Measurements from ENCODE around the gene LHX3.

Gene LHX3

DNA sequence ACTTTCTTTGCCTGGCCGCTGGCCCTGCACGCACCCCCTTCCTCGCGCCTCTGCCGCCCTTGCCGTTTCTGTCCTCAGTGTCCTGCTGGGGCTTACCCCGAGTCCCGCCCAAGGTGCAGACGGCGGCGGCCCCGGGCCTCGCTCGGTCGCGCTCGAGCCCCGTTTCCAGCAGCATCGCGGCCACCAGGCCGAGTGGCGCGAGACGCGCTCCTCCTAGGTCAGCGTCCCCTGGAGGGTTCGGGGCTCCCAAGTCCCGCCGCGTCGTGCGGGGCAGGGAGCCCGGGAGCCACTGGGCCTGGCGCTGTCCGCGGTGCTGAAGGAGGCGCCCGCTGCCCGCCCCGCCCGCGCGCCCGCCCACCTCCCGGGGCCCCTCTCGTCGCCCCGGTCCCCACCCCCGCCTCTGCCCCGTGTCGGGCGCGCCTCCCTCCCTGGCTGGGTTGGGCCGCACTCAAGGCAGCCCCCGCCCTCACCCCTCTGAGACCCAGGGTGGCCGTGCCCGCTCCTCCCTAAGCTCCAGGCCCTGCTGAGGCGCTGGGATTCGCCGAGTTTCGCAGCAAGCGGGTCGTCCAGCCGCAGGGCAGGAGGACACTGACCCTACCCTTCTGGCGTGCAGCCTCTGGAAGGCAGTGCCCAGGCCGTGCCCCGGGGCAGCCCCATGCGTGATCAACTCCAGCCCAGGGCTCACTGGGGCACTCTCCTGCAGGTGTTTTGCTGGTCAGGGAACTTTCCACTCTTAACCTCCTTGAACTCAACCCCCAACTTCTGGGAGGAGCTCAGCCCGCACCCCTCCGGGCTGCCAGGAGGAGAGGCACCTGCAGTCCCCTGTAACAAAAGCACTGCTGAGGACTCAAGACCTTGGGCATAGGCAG, at the start of gene LHX3:
Gene LHX3, minus strand, starts transcription at position 291 of the 869 bp plus-strand sequence. Its CDS starts 116 bp downstream, at position 175.
- DNase-seq, result no peak

DNA sequence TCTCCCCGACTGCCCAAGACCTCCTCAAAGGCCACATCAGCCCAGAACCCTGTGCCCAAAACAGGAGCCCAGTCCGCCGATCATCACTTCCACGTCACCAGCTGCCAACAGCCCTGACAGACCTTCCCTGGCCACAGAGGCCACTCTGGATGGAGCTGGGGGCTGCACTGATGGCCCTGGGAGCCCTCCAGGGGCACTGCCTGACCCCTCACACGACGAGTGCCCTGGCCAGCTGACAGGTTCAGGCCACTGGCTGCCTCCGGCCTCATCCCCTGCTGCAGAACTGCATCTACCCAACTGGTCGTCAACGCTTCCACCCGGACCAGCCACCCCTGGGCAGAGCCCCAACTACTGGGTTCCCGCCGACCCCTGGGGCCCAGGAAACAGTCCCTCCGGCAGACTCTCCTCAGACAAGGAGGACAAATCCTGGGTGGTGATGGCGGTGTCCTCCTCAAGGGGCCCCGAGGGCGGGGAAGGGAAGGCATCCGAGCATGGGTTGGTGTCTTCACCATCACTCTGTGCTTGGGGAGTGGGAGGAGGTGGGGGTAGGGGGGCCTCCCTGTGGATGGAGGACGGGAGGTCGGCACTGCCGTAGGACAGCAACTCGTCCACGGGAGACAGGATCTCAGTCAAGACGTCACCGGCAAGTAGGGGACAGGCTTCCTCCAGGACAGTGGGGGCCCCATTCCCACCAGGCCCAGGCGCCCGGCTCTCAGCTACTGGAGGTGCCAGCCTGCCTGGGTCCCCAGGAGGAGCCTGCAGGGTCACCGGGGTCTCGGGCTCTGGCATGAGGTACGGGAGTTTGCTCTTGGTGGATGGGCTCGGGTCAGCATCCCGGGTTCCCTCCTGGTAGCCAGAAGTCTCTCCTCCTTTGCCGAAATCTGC, 48.6 kb upstream of the LHX3 start:
- no peak for DNase-seq

DNA sequence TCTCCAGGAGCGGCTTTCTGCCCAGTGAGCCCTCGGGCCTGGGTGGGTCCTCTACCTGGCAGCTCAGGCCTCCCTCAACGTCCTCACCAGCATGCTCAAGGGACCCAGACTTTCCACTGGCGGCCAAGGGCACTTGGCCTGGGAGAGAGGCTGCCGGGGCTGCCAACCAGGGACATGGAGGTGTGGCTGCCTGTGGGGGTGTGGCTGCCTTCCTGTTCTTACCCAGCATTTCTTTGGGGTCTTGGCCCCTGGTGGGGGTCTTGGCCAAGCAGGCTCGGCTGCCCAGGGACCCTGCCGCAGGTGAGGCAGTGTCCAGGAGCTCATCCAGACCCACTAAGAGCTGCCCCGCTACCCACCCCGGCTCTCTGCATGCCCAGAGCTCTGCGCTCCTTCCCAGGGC, 47.9 kb upstream of the LHX3 start:
- DNase-seq, result no peak

DNA sequence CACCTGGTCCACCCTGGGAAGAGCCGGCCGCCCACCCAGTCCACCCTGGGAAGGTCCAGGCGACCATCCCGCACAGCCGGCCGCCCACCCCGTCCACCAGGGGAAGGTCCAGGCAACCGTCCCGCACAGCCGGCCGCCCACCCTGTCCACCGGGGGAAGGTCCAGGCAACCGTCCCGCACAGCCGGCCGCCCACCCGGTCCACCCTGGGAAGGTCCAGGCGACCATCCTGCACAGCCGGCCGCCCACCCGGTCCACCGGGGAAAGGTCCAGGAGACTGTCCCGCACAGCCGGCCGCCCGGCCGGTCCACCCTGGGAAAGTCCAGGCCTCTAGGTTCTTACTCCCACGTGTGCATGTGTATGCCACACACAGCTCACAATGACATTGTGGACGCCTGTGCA, 47.4 kb upstream of the LHX3 start:
- no peak for DNase-seq

DNA sequence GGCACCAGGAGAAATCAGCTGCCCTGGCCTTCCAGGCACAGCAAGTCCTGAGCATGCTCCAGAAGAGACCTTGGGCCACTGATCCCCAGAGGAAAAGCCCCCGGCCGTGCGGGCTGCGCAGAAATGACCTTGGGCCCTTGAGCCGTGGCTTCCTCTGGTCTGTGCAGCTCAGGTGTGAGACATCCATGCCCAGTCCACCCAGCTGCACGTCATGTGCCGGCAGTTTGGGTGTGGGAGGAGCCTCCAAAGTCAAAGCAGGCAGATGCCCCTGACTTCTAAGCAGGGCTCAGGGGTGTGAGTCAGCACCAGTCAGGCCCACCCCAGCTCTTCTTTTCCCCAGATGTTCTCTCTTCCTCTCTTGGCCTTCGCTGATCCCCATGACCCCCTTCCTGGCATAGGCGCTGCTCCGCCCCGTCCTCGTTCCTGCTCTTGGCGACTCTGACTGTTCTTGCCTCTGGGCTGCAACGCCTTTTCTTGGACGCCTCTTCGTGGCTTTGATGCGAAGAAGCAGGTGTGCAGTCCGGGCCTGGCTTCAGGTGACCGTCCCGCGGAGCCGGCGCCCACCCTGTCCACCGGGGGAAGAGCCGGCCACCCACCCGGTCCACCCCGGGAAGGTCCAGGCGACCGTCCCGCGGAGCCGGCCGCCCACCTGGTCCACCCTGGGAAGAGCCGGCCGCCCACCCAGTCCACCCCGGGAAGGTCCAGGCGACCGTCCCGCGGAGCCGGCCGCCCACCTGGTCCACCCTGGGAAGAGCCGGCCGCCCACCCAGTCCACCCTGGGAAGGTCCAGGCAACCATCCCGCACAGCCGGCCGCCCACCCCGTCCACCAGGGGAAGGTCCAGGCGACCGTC, 46.6 kb upstream of the LHX3 start:
- DNase-seq, result no peak

DNA sequence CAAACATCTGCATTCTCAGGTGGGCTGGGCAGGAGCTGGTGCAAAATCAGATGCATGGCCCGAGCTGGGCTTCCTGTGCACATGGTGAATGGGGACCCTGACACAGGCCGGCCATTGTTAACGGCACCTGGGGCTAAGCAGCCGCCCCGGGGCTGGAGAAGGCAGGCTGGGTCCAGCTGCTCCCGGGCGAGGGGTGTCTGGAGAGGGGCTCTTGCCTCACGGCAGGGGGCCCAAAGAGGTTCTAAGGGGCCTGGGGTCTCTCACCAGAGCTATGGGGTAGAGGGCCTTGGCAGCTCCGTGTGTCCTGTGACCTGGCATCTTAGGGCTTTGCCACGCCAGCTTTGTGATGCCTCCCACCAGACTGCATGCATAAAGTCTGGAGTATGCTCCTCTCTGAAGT, 45.7 kb upstream of the LHX3 start:
- no peak for DNase-seq

DNA sequence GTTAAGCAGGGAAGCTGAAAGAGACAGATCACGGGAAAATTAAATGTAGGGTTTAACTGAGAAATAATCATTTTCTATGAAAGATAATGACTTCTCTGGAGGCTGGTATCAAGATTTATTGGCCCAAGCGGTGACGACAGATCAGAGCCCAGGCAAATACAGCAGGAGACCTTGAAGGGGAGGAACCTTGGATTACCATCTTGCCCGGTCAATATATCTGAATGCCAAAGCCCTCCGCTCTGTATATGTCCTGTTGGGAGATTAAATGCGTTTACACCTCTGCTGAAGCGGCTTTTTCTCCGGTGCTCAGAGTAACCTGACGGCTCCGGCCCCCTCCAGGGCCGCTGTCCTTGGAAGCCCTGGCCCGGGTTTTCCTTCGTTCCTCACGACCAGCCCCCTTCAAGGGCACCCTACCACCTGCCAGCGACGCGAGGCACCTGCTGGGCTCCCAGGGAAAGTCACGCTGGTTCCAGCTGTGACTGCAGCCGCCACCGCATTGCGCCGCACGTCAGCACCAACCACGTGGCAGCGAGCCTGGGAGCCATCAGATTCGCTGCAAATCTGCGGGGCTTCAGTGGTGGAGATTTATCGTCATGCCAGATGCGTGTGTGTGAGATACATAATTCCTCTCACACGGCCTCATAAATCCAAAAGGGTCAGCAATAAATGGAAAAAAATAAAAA, 45.1 kb upstream of the LHX3 start:
- no peak for DNase-seq

DNA sequence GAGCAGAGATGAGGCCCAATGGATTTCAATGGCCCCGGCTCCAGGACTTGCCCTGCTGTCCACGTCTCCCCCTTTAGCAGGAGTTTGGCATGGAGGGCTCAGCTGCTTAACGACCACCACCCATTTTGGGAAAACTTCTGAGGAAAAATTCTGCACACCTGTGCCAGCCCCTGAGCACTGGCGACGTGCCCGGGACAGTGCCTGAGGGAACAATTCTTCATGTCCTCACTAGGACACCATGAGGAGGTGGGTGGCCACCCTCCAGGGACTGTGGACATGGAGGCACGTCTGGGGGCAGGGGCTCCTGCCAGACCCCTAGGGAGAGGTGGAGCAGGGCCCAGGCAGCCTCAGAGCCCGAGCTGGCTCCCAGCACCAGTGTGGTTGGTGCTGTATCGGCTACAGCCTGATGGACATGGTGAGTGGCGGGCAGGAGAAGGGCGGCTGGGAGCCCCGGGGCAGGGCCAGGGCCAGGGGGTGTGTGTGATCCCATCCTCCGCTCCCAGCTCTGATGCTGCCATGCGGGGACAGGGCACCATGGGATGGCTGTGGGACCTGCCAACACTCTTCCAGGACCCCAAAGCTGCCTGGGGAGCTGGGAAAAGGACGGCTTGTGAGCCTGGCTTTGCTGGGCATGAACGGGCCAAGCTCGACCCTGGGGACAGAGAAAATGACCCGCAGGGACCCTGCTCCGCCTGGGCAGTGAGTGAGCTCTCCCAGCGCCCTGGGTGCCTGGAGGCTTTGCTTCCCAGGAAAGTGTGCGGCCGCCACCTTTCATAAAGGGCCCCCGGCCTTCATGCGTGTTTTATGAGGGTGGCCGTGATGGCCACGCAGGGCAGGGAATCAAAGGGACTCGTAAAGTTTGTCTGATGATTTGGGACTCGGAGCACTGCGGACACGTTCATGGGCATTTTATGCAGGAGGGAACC, 44.3 kb upstream of the LHX3 start:
- no peak for DNase-seq

DNA sequence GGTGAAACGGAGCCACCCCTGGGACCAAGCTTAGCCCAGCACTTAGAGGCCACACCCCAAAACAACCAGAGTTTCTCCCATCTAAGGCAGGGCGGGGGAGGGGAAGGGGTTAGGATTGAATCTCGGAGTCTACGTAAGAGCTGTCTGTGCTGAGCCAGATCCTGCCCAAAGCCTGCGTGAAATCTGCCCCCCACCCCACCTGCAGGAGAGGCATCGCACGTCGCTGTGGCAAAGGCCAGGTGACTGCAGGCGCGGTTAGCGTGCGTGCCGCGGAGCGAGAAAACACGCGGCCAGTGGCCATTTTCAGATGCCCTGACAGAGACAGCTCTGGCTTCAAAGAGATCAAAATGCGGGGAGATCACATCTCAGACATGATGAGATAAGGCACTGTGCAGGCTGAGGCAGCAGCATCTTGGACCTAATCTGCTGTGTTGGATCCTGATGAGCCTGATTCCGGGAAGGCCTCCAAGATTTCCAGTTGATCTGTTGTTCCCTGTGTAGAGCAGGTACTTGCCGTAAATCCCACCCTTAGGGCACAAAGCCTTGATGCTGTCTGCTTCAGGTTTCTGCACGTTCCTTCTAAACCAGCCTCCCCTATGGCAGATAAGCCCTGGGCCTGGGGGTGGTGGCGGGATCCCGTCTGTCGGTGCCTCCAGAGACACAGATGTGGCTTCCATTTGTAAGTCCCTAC, 43.2 kb upstream of the LHX3 start:
- no peak for DNase-seq

DNA sequence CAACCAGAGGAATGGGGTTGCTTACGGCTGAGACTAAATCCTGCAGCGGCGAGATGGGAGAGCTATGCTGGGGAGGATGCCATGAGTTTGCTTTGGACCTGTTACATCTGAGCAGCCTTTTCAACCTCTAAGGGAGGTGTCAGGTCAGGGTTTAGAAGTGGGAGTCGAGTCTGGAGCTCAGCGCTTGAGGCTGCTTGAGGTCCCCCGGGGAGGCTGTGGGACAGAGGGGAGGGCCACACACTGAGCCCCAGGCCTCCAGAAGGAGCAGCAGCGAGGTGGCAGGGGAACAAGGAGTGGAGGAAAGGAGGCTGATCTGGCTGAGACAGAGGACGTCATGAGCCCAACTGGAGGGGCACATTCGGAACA, 42.6 kb upstream of the LHX3 start:
- DNase-seq, result no peak

DNA sequence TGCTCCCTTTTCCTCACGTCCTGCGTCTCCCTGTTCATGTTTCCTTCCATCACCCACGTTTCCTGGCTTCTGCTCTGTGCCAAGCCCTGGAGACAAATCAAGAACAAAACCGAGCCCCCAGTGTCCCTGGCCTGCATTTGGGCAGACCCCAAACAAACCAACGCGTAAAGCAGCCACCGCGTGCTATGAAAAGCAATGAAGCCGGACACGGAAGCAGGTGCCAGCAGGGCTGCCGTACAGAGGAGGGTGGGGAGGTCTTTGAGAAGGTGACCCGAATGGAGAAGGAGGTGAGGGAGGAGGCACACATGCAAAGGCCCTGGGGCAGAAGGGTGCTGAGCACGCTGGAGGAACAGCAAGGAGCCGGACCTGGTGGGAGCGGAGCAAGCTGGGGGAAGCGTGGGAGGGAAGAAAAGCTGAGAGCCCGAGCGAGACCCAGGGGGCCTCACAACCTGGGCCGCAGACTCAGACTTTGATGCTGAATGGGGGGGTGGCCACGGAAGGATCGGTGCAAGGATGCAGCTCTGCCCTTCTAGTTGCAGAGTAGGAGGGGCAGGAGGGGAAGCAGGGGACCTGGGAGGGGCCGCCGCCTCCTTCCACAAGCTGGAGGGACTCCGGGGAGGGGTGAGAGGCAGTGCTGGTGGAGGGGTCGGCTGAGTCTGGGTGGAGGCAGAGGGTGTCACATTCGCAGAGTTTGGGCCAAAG, 42.1 kb upstream of the LHX3 start:
- DNase-seq, result no peak

DNA sequence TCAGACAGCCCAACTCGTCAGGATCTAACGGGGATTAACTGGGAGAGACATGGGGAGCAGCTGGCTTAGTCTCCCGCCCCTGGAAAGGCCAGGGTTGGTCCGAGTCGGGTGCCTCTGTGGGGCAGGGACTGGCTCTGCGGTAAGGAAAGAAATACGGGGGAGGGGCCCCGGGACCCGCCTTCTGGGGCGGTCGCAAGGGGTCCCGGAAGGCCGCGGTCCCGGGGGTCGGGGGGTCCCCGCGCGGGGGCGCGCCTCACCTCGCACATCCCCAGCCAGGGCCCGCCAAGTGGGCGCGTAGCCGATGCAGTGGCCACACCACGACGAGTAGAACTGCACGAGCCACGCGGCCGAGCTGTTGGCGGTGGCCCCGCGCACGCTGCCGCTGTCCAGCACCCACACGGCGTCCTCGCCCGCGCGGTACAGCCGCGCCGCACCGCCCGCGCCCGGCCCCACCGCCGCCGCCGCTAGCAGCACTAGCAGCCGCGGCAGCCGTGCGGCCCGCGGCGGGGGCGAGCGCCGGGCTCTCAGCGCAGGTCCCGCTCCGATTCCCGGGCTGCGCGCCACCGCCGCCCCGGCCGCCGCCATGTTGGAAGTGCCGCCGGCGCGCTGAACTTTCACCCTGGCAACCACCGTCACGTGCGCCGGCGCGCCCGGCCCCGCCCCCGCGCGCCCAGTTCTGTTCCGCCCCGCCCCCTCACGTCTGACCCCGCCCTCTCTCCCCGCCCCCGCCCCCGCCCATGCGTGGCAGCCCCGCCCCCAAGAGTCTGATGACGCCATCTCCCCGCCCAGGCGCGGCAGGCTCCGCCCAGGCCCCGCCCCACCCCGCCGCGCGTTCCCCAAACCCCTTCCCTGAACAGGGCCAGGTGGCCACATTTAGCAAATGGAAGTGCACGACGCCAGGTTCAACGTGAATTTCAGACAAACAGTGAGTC, 40.6 kb upstream of the LHX3 start, which contains the start of gene QSOX2:
Gene QSOX2, minus strand, starts transcription at position 594 of the 932 bp plus-strand sequence. Its CDS starts 9 bp downstream, at position 585.
- DNase-seq, result peak in 1 of 2 experiments; percentile 77

DNA sequence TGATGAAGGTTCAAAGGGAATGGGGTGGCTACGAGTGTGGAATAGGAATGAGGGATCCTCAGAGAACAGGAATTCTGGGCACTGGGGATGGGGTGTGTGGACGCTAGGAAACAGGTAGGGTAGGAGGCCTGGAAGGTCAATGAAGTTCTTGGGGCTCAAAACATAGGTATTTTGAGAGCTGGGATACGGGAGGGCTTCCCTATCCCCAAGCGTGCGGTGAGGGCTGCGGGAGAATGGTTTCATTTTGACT, 40.0 kb upstream of the LHX3 start:
- DNase-seq, result no peak

DNA sequence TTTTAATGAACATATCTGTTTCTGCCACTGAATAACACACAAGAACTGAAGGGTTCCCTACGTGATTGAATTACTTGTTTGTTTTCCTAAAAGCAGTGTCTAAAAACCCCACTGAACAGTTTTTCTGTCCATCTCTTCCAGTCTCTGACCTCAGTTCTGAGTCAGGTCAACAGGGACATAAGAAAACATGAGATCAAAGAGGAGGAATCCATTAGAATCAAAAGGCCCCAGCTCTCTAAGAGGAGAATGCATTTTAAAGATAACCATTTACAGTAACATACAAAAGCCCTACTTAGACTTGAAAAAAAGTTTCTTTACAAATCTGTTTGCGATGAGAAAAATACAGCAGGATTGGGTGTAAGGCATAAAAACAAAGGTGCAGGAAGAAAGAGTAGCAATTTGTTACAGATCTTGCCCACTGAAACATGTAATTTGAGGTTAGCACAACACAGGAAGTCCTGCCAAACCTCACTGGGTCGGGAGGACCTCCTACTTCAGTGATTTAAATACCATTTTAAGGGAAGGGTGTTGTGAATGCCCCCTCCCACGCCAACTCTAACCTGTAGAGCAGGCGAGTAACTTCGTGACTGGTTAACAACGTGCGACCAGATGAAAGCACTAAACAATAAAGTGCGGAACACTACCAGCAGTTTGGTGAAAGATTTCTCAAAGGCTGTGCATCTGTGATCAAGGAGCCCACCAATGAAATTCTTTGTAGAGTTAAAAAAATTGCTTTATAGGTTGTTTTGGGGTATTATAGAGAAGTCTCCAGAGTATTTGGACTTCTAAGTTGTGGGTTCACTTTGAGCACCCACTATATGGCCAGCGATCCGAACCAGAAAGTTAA, 39.4 kb upstream of the LHX3 start:
- DNase-seq, result no peak

DNA sequence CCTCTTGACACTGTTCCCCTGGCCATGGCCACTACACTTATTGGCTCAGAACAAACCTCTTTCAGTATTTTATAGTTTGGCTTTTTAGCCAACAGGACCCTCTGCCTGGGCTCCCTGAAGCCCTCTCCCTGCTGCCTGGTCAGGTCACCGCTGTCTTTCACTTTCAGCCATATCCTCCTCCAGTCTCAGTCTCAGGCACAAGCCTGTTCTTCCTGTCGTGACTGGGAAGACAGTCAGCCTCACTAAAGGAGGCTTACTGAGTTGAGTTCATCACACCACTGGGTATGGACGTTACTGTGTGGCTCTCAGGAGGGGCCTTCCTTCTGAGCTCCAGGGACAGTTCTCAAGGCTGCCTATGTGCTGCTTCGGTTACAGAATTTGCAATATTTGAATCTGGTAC, 38.7 kb upstream of the LHX3 start:
- DNase-seq, result no peak

DNA sequence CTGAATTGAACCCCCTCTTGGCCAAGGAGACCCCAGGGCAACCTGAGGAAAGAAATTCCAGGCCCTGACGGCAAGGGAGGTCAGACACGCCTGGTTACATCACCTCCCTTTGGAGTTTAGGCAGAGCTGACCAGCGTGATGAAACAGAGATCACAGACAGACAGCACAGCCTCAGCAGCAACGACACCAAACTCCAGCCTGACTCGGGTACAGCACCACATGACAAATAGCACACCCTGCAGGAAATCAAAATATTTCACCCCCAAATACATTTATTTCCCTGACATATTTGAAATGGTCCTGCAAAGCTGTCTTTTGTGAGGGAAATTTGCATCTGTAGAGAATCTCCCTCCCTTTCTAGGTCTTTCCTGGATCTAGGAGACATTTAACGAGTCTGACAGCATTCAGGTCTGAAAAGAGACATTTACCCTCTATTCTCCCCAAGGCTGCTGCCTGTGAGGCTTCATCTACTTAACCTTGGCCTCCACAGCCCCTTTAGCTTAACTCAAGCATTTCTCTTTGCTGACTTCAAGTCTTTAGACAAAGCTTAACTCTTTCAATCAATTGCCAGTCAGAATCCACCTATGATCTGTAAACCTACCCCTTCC, 38.1 kb upstream of the LHX3 start:
- no peak for DNase-seq

DNA sequence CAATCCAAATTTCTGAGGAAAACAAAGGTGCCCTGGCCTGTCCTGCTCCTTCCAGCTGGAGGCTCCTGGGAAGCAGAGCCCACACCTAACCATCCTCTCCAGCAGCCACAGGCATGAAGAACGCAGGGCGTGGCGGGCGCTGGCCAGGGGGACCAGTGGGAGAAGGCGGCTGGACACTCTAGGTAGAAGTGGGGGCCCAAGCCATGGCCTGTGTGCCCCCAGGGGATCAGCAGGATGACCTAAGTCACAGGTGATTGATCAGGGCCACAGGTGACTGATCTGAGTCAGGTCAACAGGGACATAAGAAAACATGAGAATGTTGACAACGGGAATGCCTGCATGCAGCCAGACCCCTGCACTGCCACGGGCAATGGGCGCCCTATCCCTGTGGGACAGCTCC, 37.3 kb upstream of the LHX3 start:
- DNase-seq, result no peak

DNA sequence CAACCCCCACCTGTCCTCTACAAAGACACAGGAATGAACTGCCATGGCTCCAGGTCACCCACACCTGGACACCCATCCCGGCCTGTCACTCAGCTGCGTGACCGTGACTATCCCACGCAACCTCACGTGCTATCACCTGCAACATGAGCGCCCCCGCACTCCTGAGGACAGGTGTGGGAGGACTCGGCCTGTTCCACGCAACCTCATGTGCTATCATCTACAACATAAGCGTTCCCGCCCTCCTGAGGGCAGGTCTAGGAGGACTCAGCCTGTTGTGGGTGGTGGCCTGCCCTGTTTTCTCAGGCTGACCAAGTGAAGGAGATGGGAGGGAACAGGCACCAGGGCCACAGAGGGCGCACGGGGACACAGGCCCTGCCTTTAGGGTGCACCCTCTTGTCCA, 36.6 kb upstream of the LHX3 start:
- DNase-seq, result no peak

Measured in NCI-H446 (cell line).